ENCODE results near the gene CTF1. TPM values are rescaled to one million over a fixed set of nuclear protein-coding genes. Genes with fewer than 3 reads are reported as not detected.
"Not testable (repeated sequence)": the region's sequence is repeated elsewhere in the genome, so short reads cannot be mapped to it uniquely, and the experiment has no call there.

Gene CTF1
- total RNA-seq, 2 experiments from 2014 or later, result 0.09 to 0.46 TPM

- H3K9me3 ChIP-seq (ENCODE audit: low read length), result no peaks in the 10 kb centered on the region
- no peaks in the 10 kb centered on the region for H3K79me2 ChIP-seq (ENCODE audit: insufficient read depth, low read depth, low read length)
- H3K4me3 ChIP-seq (ENCODE audit: low read depth, low read length, poor library complexity, severe bottlenecking), result no peak overlapping the region
- no peak overlapping the region for H3K27ac ChIP-seq (ENCODE audit: low read depth, low read length, poor library complexity, severe bottlenecking)
- no peaks in the 10 kb centered on the region for H3K4me1 ChIP-seq (ENCODE audit: insufficient read depth, low read length, poor library complexity, severe bottlenecking)
- H3K36me3 ChIP-seq (ENCODE audit: insufficient read depth, low read length), result no peaks in the 10 kb centered on the region
- CTCF ChIA-PET (ENCODE audit: unreplicated experiment), result no interaction called here
- intact Hi-C loops (cut with micrococcal nuclease; ENCODE audit: unreplicated experiment), result no loop called here
- TF ChIP-seq CTCF (conservative IDR thresholded peaks at IDR 0.05; ENCODE audit: low read length), result no peak
- no peak for TF ChIP-seq EZH2phosphoT487 (IDR thresholded peaks at IDR 0.05; ENCODE audit: borderline replicate concordance, low read depth, low read length)
- H4K20me1 ChIP-seq (ENCODE audit: insufficient read depth, low read length), result no peaks in the 10 kb centered on the region
- no peak for DNase-seq (ENCODE audit: low spot score)
- BruUV-seq (replicated peaks), result no TSS peak
- H2AFZ ChIP-seq (ENCODE audit: low read length), result no peak overlapping the region
- POLR2A ChIA-PET, result interaction anchor here (0.6 kb wide), 1 partner anchor 46 kb away, joined by 3 read pairs; no protein-coding TSS in a partner anchor
- no peak overlapping the region for H3K4me2 ChIP-seq (ENCODE audit: low read length)
- no peaks in the 10 kb centered on the region for H3K9me2 ChIP-seq (ENCODE audit: insufficient read depth, low read length)
Observed at GRCh38 chr16:30858829-30859423, 37.5 kb upstream of the CTF1 start.

GRCh38 chr16:30860729-30861128 is 35.7 kb upstream of the CTF1 start:
- POLR2A ChIA-PET; H3K4me2 ChIP-seq (ENCODE audit: low read length); H3K9me2 ChIP-seq (ENCODE audit: insufficient read depth, low read length); H3K79me2 ChIP-seq (ENCODE audit: insufficient read depth, low read depth, low read length); H2AFZ ChIP-seq (ENCODE audit: low read length); CTCF ChIA-PET (ENCODE audit: unreplicated experiment); H4K20me1 ChIP-seq (ENCODE audit: insufficient read depth, low read length); H3K4me3 ChIP-seq (ENCODE audit: low read depth, low read length, poor library complexity, severe bottlenecking); DNase-seq (ENCODE audit: low spot score); H3K27ac ChIP-seq (ENCODE audit: low read depth, low read length, poor library complexity, severe bottlenecking); H3K9me3 ChIP-seq (ENCODE audit: low read length); H3K36me3 ChIP-seq (ENCODE audit: insufficient read depth, low read length); intact Hi-C loops (cut with micrococcal nuclease; ENCODE audit: unreplicated experiment); H3K4me1 ChIP-seq (ENCODE audit: insufficient read depth, low read length, poor library complexity, severe bottlenecking); BruUV-seq (replicated peaks): not testable (repeated sequence)

GRCh38 chr16:30863178-30863577 is 33.2 kb upstream of the CTF1 start:
- H3K27ac ChIP-seq (ENCODE audit: low read depth, low read length, poor library complexity, severe bottlenecking); H3K9me2 ChIP-seq (ENCODE audit: insufficient read depth, low read length); H3K4me3 ChIP-seq (ENCODE audit: low read depth, low read length, poor library complexity, severe bottlenecking); BruUV-seq (replicated peaks); H3K79me2 ChIP-seq (ENCODE audit: insufficient read depth, low read depth, low read length); DNase-seq (ENCODE audit: low spot score); H3K4me2 ChIP-seq (ENCODE audit: low read length); H2AFZ ChIP-seq (ENCODE audit: low read length); POLR2A ChIA-PET; H4K20me1 ChIP-seq (ENCODE audit: insufficient read depth, low read length); H3K36me3 ChIP-seq (ENCODE audit: insufficient read depth, low read length); H3K9me3 ChIP-seq (ENCODE audit: low read length); intact Hi-C loops (cut with micrococcal nuclease; ENCODE audit: unreplicated experiment): not testable (repeated sequence)
- H3K4me1 ChIP-seq (ENCODE audit: insufficient read depth, low read length, poor library complexity, severe bottlenecking), result peaks cover 17% of the 10 kb centered on the region
- CTCF ChIA-PET (ENCODE audit: unreplicated experiment), result interaction anchor here (0.5 kb wide), 1 partner anchor 20 kb away, joined by 3 read pairs; no protein-coding TSS in a partner anchor

- Histone ChIP-seq H3K9me3 (ENCODE audit: low read length) (no peaks in the 10 kb centered on the region), H3K4me1 (ENCODE audit: insufficient read depth, low read length, poor library complexity, severe bottlenecking) (peaks cover 17% of the 10 kb centered on the region), H3K4me3 (ENCODE audit: low read depth, low read length, poor library complexity, severe bottlenecking) (no peak overlapping the region), H4K20me1 (ENCODE audit: insufficient read depth, low read length) (no peaks in the 10 kb centered on the region), H3K36me3 (ENCODE audit: insufficient read depth, low read length) (no peaks in the 10 kb centered on the region), H3K27ac (ENCODE audit: low read depth, low read length, poor library complexity, severe bottlenecking) (no peak overlapping the region), H3K4me2 (ENCODE audit: low read length) (peak overlapping the region; percentile 54), H3K79me2 (ENCODE audit: insufficient read depth, low read depth, low read length) (no peaks in the 10 kb centered on the region), H3K9me2 (ENCODE audit: insufficient read depth, low read length) (no peaks in the 10 kb centered on the region), H2AFZ (ENCODE audit: low read length) (peak overlapping the region; percentile 49; the same call in 1 of the 2 replicates)
- intact Hi-C loops (cut with micrococcal nuclease; ENCODE audit: unreplicated experiment), result no loop called here
- CTCF ChIA-PET (ENCODE audit: unreplicated experiment), result no interaction called here
- no peak for DNase-seq (ENCODE audit: low spot score)
- TF ChIP-seq CTCF (conservative IDR thresholded peaks at IDR 0.05; ENCODE audit: low read length) (no peak), EZH2phosphoT487 (IDR thresholded peaks at IDR 0.05; ENCODE audit: borderline replicate concordance, low read depth, low read length) (no peak)
- POLR2A ChIA-PET, result interaction anchor here (0.6 to 1.7 kb wide), 3 partner anchors 13 to 154 kb away, joined by 7 to 9 read pairs (median 9); no protein-coding TSS in a partner anchor
- BruUV-seq (replicated peaks), result no TSS peak
Observed at GRCh38 chr16:30866031-30866430, 30.4 kb upstream of the CTF1 start.

Measured in OCI-LY7 (cell line).